Skin epidermis (tissue), 12 donors: Measurements from ENCODE around the gene ELFN2.
"Not testable (repeated sequence)": the region's sequence is repeated elsewhere in the genome, so short reads cannot be mapped to it uniquely, and the experiment has no call there.

Source experiments
- H3K27ac ChIP-seq, 21 experiments: fragments of 200-600 bp; sonication (generic) in 11 of 21; one replicate each; pipeline ENCODE4 v1.5.0; 2020; ENCODE audit warnings: mild to moderate bottlenecking in 3 of 21, inconsistent platforms in 2 of 21, moderate library complexity in 2 of 21
- H3K4me3 ChIP-seq, 7 experiments: fragments of 200-600 bp; sonication (generic) in 2 of 7; one replicate each; pipeline ENCODE4 v1.5.0; 2020; ENCODE audit warnings: inconsistent platforms in 2 of 7, mild to moderate bottlenecking in 2 of 7, moderate library complexity in 1 of 7

ELFN2 gene, protein sequence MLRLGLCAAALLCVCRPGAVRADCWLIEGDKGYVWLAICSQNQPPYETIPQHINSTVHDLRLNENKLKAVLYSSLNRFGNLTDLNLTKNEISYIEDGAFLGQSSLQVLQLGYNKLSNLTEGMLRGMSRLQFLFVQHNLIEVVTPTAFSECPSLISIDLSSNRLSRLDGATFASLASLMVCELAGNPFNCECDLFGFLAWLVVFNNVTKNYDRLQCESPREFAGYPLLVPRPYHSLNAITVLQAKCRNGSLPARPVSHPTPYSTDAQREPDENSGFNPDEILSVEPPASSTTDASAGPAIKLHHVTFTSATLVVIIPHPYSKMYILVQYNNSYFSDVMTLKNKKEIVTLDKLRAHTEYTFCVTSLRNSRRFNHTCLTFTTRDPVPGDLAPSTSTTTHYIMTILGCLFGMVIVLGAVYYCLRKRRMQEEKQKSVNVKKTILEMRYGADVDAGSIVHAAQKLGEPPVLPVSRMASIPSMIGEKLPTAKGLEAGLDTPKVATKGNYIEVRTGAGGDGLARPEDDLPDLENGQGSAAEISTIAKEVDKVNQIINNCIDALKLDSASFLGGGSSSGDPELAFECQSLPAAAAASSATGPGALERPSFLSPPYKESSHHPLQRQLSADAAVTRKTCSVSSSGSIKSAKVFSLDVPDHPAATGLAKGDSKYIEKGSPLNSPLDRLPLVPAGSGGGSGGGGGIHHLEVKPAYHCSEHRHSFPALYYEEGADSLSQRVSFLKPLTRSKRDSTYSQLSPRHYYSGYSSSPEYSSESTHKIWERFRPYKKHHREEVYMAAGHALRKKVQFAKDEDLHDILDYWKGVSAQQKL

DNA sequence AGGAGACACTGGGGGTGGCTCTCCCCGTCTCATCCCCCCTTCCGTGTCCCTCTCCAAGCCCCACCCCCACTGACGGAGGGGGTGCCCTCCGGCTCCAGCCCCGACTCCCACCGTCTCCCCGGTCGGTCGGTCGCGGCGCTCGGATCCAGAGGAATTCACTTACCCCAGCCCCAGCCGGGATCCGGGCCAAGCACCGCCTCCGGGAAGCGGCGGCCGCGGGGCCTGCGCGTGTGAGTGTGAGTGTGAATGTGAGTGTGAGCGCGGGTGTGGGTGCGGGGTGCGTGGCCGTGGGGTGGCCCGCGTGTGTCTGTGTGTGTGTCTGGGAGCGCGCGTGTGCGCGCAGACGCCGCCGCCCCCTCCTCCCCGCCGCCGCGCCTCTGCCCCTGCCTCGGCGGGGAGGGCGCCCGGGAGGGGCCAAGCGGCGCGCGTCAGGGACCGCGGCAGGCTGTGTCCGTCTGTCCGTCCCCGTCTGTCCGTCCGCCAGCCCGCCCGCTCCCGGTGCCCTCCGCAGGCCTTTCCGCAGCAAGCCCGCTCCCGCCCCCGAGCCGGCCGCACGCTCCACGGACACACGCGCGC, at the start of gene ELFN2:
Gene ELFN2 (minus strand): TSS at position 345 of the 576 bp plus-strand sequence. CDS start 51,945 bp downstream, outside the sequence.
- H3K4me3 ChIP-seq, result peak within 1 kb of the TSS in 6 of 7 experiments; percentile 8 to 40 (median 24)
- H3K27ac ChIP-seq, result no peak within 1 kb of the TSS

DNA sequence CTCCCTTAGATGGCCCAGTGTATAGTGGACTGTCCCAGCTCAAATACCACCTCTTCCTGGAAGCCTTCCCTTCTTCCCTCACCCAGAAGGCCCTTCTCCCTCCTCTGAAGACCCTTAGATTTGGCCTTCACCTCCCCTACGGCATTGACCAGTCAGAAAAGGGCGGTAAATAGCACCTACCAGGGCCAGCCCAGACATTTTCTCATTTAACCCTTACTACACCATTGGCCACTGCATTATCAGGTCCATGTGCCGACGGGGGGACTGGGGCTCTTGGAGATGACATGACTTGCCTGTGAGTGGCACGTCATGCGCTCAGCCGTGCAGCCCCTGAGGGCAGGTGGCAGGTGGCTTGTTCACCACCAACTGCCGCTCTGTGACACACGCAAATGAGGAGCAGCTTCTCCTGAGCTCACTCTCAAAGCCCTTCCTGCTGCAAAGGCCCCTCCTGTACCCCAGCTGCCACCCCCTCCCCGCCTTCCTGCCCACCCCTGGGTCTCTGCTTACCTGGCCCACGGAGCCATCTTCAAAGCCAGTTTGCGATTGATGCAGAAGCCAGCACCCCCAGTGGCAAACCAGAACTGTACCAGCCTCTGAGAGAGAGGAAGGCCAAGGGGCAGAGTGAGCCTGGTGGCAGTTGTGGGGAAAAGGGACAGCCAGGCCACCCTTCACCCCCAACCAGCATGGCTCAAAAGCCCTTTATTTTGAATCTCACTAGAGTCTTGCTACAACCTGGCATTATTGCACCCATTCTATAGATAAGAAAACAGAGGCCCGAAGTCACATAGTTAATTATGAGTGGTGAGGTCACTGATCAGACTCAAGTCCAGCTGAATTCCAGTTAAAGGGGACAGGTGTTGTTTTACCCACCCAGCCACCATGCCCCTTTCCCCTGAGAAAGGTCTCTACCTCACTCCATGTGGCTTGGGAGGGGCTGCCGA, 49.4 kb upstream of the ELFN2 start:
- no peak overlapping the region for H3K4me3 ChIP-seq
- no peak overlapping the region for H3K27ac ChIP-seq

DNA sequence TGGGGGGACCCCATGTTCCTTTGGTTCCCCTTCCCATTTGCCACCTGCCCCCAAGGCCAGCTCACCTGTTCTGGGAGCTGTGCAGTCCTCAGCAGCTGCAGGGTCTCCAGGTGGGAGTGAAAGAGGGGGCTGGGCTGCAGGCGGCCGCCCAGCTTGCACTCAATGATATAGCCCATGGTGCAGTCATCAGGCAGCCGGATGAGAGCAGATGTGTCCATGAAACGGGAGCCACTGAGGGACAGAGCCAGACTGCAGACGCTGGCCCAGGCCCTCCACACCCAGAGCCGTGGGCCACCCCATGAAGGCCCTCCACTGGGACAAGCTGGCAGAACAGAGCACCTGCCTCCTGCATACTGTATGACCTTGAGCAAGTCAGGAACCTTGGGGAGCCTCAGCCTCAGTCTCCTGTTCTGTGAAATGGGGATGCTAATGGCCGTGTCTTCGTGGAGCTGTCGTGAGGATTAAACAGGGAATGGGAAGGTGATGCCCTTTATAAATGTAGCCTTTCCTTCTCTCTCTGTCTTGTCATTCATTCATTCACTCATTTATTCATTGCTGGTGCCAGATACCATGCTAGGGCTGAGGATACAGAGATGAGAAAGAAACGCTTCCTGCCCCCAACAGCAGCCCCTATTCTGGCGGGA, 47.3 kb upstream of the ELFN2 start:
- H3K4me3 ChIP-seq, result no peak overlapping the region
- H3K27ac ChIP-seq, result no peak overlapping the region

DNA sequence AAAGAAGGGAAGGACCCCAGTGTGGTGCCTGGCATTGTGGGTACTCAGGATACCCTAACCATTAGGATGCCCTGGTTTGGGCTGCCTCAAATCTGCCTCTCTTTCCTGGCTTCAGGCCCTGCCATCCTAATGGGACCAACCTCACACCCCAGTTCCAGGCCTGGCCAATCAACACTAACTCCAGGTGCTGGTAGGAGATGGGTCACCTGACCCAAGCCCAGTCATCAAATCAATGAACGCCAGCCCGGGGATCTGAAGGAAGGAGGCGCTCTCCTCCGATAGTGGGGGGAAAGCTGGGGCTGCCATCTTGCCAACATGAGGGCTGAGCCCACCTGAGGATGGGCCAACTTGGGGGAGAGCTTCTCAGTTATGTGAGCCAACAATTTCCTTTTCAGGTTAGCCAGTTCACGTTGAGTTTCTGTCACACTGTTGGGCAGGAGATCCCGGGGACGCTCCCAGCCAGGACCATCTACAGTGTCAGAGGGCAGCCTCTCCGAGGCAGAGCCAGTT, 46.2 kb upstream of the ELFN2 start:
- Histone ChIP-seq H3K27ac (no peak overlapping the region), H3K4me3 (no peak overlapping the region)

DNA sequence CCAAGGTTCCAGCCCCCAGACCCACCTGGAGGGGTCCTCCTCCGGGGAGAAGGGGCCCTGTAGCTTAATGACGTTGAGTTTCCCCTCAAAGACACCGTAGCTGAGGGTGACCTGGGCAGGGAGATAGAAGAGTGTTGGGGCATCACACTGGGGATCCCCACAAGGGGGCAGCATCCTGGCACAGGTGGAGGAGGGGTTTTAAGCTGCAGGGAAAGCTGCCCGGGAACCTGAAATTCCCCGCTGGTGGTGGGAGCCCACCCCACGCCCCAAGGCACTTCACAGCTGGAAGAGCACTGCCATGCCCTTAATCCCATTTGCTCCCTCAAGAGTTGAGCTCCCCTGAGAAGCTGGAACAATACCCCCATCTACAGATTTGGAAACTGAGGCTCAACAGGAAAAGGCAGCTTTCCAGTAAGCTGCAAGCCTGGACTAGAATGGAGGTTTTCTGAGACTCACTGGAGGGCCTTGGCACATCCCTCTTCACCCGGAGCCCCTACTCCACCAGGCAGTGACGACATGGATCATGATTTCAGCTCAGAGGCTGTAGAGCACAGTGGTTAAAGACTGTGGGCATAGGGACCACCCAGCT, 45.2 kb upstream of the ELFN2 start:
- no peak overlapping the region for H3K27ac ChIP-seq
- no peak overlapping the region for H3K4me3 ChIP-seq

DNA sequence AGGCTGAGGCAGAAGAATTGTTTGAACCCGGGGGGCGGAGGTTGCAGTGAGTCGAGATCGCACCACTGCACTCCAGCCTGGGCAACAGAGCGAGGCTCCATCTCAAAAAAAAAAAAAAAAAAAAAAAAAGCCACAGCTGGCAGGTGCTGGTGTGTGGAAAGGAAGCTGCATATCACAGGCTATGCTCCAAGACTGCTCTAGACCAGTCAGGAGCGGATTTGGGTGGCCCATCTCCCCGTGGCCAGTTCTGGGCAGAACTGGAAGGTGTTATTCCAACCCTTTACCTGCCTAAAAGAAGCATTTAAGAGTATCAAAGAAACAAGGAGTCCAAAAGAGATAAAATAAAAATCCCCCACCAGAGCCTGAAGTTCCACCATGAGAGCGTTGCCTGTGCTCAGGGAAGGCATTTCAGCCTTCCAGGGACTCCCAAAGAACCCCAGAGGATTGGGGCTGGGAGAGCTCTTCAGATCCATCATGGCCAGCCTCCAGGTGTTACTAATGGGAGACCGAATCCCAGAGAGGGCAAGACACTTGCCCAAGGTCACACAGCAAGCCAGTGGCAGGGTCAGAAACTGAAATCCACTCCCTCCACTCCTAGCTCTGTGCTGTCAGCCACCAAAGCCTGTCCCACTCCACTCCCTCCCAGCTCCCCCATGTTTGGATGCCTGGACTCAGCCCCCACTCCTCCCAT, 44.6 kb upstream of the ELFN2 start:
- no peak overlapping the region for H3K27ac ChIP-seq

DNA sequence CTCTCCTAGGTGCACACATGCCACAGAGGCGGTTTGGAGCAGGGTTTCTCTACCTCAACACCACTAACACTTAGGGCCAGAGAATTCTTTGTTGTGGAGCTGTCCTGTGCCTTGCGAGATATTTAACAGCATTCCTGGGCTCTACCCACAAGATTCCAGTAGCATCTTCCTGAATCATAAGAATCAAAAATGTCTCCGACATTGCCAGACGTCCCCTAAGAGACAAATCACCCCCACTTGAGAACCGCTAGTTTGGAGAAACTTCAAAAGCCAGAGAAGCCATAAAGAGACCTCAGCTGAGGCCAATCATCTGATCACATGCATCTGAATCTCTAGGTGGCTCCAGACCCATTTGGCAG, 42.8 kb upstream of the ELFN2 start:
- no peak overlapping the region for H3K27ac ChIP-seq
- no peak overlapping the region for H3K4me3 ChIP-seq

More for the DNA sequence above, 44.6 kb upstream of the ELFN2 start:
- H3K4me3 ChIP-seq, result no peak overlapping the region

DNA sequence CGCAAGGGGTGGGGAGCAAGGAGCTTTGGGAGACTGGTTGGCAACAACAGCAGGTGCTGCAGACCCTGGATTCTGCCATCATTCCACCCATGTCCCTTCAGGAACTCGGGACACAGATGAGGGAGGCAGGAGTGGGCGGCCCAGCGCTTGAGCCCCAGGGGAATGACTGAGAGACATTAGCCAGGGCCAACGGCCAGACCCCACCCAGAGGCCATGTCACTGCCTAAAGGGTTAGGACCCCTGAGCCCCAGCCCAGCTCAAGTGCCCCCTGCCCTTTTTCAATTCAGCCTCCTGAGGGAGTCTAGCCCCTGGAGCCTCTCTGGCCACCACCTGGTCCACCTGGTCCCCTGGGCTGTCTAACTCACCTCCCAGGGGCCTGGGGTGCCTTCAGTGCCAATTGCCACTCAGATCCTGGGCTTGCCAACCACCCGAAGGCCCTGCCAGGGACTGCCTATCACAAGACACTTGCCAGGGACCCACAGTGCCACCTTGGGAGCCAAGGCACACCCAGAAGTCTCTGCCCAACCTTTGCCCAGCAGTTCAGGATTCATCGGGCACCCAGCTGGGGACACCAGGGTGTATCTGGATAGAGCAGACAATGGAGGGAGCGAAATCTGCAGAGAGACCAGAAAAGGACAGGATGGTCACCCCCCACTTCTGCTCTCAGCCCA, 42.3 kb upstream of the ELFN2 start:
- Histone ChIP-seq H3K27ac (no peak overlapping the region), H3K4me3 (no peak overlapping the region)

DNA sequence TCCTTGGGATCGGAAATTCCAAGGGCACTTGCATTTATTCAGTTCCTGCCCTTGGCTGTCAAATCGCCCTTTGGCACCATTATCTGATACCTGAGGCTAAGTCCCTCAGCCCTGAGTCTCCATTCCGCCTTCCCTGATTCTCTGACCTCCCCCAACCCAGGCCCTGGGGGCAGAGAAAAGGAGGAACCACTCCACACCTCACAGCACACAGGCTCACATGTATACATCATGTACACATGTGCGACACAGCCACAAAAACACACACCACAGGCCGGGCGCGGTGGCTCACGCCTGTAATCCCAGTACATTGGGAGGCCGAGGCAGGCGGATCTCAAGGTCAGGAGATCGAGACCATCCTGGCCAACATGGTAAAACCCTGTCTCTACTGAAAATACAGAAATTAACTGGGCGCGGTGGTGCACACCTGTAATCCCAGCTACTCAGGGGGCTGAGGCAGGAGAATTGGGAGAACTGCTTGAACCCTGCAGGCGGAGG, 41.0 kb upstream of the ELFN2 start:
- H3K4me3 ChIP-seq, H3K27ac ChIP-seq: not testable (repeated sequence)

DNA sequence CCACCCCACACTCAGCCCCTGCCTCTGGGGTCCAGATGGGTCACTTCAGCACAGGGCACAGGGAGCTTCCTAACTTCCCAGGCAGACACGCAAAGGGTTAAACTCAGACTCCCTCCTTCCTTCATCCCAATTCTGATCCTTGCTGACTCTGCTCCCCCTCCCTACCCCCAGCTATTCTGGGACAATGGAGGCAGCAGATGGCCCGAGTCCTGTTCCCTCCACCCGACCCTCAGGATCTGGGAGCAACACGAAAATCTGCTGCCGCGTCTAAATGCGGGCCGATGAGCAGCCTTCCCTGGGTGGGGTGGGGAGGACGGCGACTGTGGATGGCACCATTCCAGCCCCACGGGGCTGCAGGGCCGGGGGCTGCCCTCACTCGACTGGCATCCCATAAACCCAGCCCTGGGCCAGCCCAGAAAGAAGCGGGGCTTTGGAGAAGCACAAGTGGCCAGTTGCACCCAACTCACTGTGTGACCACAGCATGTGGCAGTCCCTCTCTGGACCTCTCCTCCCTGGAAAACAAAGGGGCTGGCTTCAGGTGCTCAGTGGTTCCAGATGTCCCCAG, 40.2 kb upstream of the ELFN2 start:
- no peak overlapping the region for H3K27ac ChIP-seq
- H3K4me3 ChIP-seq, result no peak overlapping the region

DNA sequence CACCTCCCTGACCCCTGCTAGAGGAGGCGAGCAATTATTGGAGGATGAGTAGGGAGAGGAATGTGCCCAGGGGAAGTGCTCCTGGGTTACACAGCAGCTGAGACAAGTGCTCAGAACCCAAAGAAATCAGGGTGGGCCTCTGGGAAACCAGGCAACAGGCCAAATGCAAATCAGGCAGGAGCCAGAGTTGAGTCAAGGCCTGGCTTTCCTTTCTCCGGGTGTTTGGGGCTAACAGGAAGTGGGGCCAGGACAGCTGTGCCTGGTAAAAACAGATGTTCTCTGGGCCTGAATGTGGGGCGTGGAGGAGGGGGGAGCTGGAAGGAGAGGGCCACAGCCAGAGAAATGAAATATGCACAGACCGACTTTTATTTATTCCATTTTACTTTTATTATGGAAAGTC, 36.9 kb upstream of the ELFN2 start:
- no peak overlapping the region for H3K27ac ChIP-seq
- no peak overlapping the region for H3K4me3 ChIP-seq

DNA sequence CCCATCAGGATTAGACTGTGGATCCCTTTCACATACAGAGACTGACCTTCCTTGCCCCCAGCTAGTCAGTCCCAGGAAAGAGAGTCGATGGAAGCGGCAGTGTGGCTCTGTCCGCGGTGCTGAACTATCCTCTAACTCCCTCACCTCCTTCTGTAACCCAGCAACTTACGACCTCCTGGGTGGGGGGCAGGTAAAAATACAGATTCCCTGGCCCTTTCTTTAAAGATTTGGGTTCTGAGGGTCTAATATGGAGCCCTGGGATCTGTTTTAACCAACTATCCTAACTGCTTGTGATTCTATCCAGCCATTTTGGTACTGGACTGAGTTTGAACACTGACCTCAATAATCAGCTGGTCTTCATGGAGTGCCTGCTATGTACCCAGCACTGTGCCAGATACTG, 35.7 kb upstream of the ELFN2 start:
- Histone ChIP-seq H3K27ac (no peak overlapping the region), H3K4me3 (no peak overlapping the region)

DNA sequence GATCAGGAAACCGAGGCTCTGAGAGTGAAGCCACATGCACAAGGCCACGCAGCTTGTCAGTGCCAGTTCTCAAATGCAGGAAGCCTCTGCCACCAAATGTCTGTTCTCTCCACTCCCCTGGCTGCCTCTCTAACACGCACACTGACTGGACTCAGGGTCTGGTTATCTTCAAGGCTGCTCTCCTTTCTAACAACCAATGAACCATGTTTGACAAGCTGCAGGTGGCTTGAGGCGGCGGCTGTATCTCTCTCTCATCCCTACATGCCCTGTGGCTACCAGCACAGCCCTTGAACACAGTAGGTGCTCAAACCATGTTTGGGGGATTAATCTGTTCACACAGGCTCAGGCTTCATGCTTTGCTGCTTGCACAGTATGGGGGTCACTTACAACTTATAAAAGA, 35.2 kb upstream of the ELFN2 start:
- Histone ChIP-seq H3K4me3 (no peak overlapping the region), H3K27ac (no peak overlapping the region)

DNA sequence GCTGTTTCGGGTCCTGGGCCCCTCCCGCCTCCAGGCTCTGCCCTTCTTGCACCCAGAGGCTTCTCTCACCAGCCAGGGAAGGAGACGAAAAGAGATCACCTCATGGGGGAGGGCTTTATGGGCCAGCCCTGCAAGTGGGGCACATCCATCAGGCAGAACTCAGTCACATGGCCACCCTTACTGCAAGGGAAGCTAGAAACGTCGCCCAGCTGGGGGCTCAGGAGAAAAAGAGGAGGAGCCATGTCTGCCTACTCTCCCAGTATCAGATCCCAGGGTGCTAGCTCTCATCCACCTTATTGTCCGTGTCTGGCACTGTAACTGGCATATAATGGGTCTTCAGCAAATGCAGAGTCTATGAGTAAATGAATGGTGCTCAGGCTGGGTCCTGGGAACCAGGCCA, 34.7 kb upstream of the ELFN2 start:
- Histone ChIP-seq H3K27ac (no peak overlapping the region), H3K4me3 (no peak overlapping the region)

DNA sequence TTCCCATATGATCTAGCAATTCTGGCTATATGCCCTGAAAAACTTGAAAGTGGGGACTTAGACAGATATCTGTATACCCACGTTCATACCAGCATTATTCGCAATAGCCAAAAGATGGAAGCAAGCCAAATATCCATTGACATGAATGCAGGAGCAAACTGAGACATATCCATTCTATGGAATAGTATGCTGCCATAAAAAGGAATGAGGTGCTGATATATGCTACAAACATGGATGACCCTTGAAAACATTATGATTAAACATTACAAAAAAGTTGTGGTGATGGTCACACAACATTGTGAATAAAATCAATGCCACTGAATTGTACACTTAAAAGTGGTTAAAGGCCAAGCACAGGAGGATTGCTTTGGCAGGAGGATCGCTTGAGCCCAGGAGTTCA, 33.4 kb upstream of the ELFN2 start:
- no peak overlapping the region for H3K27ac ChIP-seq
- H3K4me3 ChIP-seq, result no peak overlapping the region

DNA sequence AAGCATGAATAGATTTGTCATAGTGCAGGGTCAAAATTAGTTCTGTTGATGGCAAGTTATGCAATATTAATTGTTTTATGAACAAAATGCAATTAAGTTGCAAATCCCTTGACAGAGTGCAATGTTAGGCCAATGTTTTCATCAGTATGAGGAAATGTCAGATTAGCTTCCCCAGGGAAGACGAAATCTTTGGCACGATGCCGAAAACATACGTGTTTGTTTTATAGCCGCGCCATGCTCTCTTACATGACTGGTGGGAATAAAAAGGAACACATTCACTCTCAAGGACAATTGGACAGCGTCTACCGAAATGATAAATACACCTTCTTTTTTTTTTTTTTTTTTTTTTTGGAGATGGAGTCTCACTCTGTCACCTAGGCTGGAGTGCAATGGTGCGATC, 31.9 kb upstream of the ELFN2 start:
- no peak overlapping the region for H3K27ac ChIP-seq
- no peak overlapping the region for H3K4me3 ChIP-seq
